ENCODE data around the gene GRSF1. TPM values are rescaled to one million over a fixed set of nuclear protein-coding genes. Genes with fewer than 3 reads are reported as not detected.
"Not testable (repeated sequence)": the region's sequence is repeated elsewhere in the genome, so short reads cannot be mapped to it uniquely, and the experiment has no call there.

GRSF1 gene
- polyA plus RNA-seq (ENCODE audit: insufficient read length) = 137 TPM
- long read RNA-seq, donor 1, full-length matches to known transcripts = 19 of 19 reads
- long read RNA-seq, donor 1, partial matches to known transcripts = 0 of 19 reads
- long read RNA-seq, donor 1, other reads (novel, unspliced or antisense) = 0 of 19 reads
- long read RNA-seq, donor 2, full-length matches to known transcripts = 17 of 17 reads
- long read RNA-seq, donor 2, partial matches to known transcripts = 0 of 17 reads
- long read RNA-seq, donor 2, other reads (novel, unspliced or antisense) = 0 of 17 reads
- long read RNA-seq, donor 3, full-length matches to known transcripts = 14 of 14 reads
- long read RNA-seq, donor 3, partial matches to known transcripts = 0 of 14 reads
- long read RNA-seq, donor 3, other reads (novel, unspliced or antisense) = 0 of 14 reads
- long read RNA-seq, donor 4 = 0 reads
- long read RNA-seq, donor 5, full-length matches to known transcripts = 22 of 29 reads
- long read RNA-seq, donor 5, partial matches to known transcripts = 0 of 29 reads
- long read RNA-seq, donor 5, other reads (novel, unspliced or antisense) = 7 of 29 reads
- long read RNA-seq, donor 6, full-length matches to known transcripts = 20 of 20 reads
- long read RNA-seq, donor 6, partial matches to known transcripts = 0 of 20 reads
- long read RNA-seq, donor 6, other reads (novel, unspliced or antisense) = 0 of 20 reads
- long read RNA-seq, donor 7, full-length matches to known transcripts = 40 of 46 reads
- long read RNA-seq, donor 7, partial matches to known transcripts = 0 of 46 reads
- long read RNA-seq, donor 7, other reads (novel, unspliced or antisense) = 6 of 46 reads
- long read RNA-seq, donor 8, full-length matches to known transcripts = 12 of 12 reads
- long read RNA-seq, donor 8, partial matches to known transcripts = 0 of 12 reads
- long read RNA-seq, donor 8, other reads (novel, unspliced or antisense) = 0 of 12 reads

DNA sequence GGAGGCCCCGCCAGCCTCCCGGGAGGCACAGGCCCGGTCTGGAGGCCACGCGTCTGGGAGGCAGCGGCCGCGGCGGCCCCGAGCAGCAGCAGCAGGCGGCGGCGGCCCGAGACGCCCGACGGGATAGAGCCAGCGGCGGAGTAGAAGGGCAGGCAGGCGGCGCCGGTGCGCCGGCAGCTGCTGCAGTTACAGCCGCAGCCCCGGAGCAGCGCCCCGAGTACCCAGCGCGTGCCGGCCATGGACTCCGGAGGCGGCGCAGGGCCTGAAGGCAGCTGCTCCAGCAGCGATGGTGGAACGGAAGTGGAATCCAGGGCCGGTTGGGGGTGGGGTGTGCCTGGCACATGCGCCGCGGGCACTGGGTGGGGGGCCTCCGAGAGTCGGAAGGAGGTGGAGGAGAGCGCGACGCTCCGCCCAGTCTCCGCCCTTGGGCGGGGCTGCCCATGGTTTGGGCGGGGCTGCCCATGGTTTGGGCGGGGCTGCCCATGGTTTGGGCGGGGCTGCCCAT is at the start of gene GRSF1:
GRSF1 (minus strand) TSS at position 302 of the 505 bp plus-strand sequence; CDS start at position 239, 63 bp downstream.
- peak; percentile 86 for DNase-seq

GRCh38 chr4:70885174-70885573 is 45.5 kb upstream of the GRSF1 start:
- no peak for DNase-seq

DNA sequence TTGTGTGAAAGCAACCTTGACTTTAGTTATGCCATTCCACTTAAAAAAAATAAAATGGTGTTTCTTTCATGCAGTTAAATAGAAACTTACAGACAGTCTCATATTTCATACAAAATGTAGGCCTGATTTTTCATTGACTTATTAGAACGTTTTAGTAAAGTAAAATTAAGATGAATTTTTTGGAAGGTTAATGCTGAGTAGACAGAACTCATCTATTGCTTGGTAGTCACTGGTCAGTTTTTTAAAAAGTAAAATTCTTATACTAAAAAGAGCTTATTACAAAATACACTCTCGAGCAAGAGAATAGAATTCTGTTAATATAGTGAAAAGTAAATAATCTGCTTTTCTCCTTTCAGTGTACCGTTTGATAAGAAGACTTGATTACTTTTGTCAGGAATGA is 41.0 kb upstream of the GRSF1 start:
- DNase-seq = no peak

DNA sequence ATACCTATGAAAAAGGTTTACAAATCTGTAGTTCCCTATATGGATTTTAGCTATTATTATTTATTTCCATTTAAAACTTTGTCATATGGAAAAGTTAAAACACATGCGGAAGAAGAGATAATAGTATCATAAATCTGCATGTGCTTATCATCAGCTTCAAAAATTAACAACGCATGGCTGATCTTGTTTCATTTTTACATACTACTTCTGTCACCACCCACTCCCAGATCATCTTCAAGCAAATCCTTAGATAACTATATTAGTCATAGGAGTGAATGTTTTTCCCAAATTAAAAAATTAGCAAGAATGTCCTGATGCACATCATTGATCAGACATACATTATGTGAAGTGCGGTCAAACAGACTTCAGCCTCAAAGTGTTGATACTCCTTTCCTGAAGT is 37.9 kb upstream of the GRSF1 start:
- no peak for DNase-seq

GRCh38 chr4:70874268-70875156 is 34.8 kb upstream of the GRSF1 start:
- DNase-seq = no peak

DNA sequence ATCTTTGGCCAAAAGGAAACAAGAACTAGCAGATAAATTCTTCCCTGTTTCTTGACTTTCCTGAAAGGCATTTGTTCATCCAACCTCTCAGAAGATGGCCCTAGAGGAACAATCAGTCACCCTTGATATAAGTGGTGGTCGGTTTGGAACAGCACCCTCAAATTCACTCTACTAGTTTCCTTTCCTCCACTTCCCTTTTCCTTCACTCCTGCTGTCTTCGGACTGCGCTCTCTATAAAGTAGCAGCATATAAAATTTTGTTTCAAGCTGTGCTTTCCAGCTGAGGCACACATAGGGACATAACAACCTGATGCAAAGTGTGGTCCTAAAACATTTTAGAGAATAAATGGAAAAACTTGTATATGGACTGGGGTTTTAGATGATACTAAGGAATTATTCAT is 33.5 kb upstream of the GRSF1 start:
- no peak for DNase-seq

DNA sequence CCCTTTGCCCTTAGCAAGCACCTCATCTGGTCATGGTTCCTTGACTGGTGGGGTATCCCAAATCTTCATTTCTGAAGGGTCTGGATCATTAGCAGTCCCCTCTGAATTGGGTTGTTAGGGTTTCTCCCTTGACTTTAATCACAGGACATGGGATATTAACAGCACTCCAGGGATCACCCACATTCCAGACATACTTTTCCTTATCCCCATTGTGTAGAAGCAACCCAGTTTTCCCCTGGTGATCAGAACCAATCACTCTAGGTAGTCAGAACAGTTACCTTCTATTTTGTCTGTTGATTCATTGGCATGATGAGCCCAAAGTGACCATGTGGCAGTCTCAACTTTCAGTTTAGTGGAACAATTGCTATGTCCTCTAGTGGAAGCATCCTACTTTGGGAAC is 29.1 kb upstream of the GRSF1 start:
- no peak for DNase-seq

GRCh38 chr4:70863099-70863790 is 23.6 kb upstream of the GRSF1 start:
- no peak for DNase-seq

DNA sequence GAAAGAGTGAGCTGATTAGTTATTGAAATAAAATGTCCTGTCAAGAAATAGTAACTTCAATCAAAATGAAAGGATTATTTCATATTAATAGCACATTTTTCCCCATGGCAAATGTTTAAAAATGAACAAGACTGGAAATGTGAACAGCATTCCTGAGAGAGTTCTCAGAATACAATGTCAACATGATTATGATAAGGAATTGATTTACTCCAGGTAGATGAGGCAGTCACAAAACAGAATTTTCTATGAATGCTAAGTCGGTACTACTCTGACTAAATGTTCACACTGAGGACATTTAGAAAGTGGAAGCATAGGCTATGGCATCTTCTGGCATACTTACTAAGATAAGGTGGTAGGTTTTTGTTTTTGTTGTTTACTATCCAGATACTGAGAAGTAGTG is 19.4 kb upstream of the GRSF1 start:
- DNase-seq = no peak

- DNase-seq = no peak
Measured at GRCh38 chr4:70858454-70858853, 18.8 kb upstream of the GRSF1 start.

DNA sequence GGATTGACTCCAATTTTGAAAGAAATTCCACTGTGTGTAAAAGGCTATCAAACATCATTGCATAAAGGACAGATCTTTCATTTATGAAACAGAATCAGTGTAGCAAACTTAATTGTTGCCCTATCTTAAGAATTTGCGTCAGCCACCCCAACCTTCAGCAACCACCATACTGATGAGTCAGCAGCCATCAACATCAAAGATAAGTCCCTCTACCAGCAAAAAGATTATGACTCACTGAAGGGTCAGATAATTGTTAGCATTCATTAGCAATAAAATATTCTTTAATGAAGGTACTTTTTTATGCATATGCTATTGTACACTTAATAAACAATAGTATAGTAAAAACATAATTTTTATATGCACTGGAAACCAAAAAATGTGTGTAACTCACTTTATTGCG is 15.8 kb upstream of the GRSF1 start:
- DNase-seq = no peak

GRCh38 chr4:70849291-70849690 is 9.6 kb upstream of the GRSF1 start:
- DNase-seq = no peak

DNA sequence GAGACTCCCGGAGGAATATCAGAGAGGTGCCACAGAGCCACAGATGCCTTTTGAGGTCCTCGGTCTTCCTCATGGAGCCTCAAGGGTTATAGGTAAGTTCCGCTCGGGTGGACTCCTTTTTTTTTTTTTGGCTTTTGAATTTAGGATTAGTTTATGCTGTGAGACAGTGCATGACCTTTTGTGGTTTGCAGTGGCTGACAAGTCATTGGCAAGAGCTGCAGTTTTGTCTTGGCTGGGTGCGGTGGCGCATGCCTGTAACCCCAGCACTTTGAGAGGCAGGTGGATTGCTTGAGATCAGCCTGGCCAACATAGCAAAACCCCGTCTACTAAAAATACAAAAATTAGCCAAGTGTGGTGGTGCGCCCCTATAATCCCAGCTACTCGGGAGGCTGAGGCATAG is 4.5 kb upstream of the GRSF1 start:
- DNase-seq = no peak

GRCh38 chr4:70842761-70843435 is 3.2 kb upstream of the GRSF1 start:
- DNase-seq = no peak

DNA sequence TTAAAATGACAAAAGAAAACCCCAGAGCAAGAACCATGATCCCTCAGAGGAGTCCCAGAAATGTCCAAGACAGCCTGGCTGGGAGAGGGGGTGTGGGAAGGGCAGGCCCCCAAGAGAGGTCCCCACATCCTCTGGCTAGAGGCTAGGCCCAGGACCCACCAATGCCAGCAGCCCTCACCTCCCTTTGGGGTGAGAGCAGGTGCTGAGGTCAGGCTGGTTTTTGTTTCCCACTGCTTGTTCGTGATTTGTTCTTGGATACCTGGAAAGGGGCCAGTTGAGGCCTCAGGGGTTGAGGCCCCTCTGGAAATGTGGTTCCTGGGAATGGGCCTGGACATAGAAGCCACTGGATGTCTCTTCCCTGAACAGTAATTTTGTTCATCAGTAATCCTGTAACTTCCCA is 2.3 kb upstream of the GRSF1 start:
- DNase-seq = no peak

DNA sequence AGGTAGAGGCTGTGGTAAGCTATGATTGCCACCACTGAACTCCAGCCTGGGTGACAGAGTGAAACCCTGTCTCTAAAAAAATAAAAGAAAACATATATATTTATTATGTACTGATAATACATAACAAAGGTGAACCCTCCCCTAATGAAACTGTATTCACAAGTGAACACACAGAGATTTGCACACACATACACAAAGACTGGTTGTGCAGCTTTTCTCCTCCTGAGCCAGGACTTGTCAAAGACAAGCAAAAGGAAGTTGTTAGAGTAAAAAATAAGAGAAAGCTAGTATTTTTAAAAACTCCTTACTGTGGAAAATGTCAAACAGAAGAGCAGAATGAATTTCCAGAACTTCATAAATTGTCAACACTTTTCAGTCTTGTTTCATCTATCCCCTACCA is 1.5 kb upstream of the GRSF1 start:
- DNase-seq = no peak

- not testable (repeated sequence) for DNase-seq
Measured at GRCh38 chr4:70840631-70841030, 941 bp upstream of the GRSF1 start.

GRCh38 chr4:70840137-70840536 is 447 bp upstream of the GRSF1 start:
- not testable (repeated sequence) for DNase-seq

DNA sequence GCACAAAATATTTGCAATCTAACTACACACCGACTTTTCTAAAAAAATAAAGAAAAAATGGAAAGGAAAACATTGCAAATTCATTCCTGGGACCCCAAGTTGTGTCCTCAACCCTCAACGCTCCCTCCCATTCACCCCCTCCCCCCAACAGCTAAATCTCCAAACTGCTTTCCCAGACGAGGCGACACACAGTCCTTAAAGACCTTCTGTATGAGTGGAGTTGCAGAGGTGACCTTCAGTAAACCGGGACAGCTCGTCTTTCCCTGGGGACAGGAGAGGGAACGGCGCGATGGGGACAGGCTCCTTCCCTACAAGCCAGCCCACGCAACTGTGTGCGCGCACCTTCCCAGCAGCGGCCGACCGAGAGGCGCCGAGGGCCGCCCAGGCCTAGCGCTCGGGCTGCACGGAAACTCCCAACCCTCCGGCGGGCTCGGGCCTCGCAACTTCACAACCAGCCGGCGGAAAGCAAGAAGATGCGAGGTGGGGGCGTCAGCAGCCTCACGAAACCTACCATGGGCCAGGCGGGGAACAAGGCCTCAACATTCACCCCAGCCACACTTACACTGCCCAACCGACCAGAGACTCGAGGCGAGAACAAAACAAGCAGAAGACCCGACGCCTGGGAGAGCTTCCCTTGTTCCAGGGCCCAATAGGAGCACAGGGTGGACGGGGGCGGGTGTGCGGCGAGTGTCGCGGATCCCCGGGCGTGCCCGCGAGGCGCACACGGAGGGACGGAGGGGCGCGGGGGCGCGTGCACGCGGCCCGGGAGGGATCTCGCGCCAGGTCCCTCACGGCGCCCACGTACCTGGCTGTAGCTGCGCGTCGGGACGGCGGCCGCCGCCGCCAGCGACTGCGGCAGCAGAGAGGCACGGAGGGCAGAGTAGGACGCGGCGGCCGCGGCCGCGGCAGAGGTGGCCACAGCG is 763 bp downstream of the GRSF1 start:
- peak; percentile 55 for DNase-seq

All from left kidney (tissue), 8 donors.